Measurements from ENCODE around the gene ITPRIP. TPM values are rescaled to one million over a fixed set of nuclear protein-coding genes. Genes with fewer than 3 reads are reported as not detected.
A peak's percentile ranks its signal among the peaks of the same experiment; 100 is the strongest.

The ITPRIP gene
- total RNA-seq, 2 donors from 2014 or later: 4.7 to 7.9 TPM

GRCh38 chr10:104323760-104324201, 14.5 kb downstream of the ITPRIP start:
- 70 to 90% methylated on average over 2 to 4 of the region's 4 CpGs for whole genome bisulfite sequencing, 2 donors
- Histone ChIP-seq H3K27ac (no peak overlapping the region), H3K9me3 (no peaks in the 10 kb centered on the region), H3K27me3 (no peaks in the 10 kb centered on the region), H3K36me3 (replicated peaks in 1 of 2; ENCODE audit: insufficient read depth in 1 of 2, low read depth in 2 of 2) (no peaks in the 10 kb centered on the region), H3K4me1 (peaks cover 46% of the 10 kb centered on the region), H3K4me3 (no peak overlapping the region)
- DNase-seq (peak in 1 of 4 donors; percentile 7), ATAC-seq (no peak)
- intact Hi-C loops (cut with DNase I): no loop called here
- TF ChIP-seq POLR2A (IDR thresholded peaks at IDR 0.05): no peak
- no peak for TF ChIP-seq CTCF (IDR thresholded peaks at IDR 0.05)

DNA sequence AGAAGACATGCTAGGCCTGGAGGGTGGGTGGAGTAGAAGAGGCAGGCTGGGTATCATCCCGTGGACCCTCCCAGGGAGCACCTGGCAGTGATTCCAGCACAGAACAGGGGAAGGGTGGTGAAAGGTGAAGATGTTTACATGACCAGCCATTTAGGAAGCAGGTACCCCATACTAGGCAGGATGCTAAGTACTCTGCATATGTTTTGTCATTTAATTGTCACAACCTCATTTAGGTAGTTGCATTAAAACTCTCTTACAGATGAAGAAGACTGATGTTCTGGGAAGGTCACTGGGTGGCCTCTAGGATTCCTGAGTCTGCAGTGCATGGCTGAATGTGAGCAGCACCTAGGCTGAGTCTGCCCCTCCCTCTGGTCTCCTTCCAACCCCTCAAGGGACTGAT, 15.2 kb downstream of the ITPRIP start:
- H3K4me3 ChIP-seq: no peak overlapping the region
- H3K27ac ChIP-seq: no peak overlapping the region
- no peaks in the 10 kb centered on the region for H3K27me3 ChIP-seq
- H3K36me3 ChIP-seq (replicated peaks in 1 of 2; ENCODE audit: insufficient read depth in 1 of 2, low read depth in 2 of 2): no peaks in the 10 kb centered on the region
- no peak for DNase-seq
- 88 to 91% methylated on average over 1 of the region's 1 CpG for WGBS, 2 donors
- no peaks in the 10 kb centered on the region for H3K9me3 ChIP-seq
- H3K4me1 ChIP-seq: peaks cover 40% of the 10 kb centered on the region
- ATAC-seq: no peak
- no peak for TF ChIP-seq CTCF (IDR thresholded peaks at IDR 0.05)
- no peak for TF ChIP-seq POLR2A (IDR thresholded peaks at IDR 0.05)
- intact Hi-C loops (cut with DNase I): no loop called here

GRCh38 chr10:104322416-104322782, 15.9 kb downstream of the ITPRIP start:
- intact Hi-C loops (cut with DNase I): no loop called here
- Histone ChIP-seq H3K4me3 (no peak overlapping the region), H3K9me3 (no peaks in the 10 kb centered on the region), H3K27me3 (no peaks in the 10 kb centered on the region), H3K4me1 (peaks cover 33% of the 10 kb centered on the region), H3K27ac (no peak overlapping the region), H3K36me3 (replicated peaks in 1 of 2; ENCODE audit: insufficient read depth in 1 of 2, low read depth in 2 of 2) (no peaks in the 10 kb centered on the region)
- TF ChIP-seq CTCF (IDR thresholded peaks at IDR 0.05) (no peak), POLR2A (IDR thresholded peaks at IDR 0.05) (no peak)
- 40 to 62% methylated on average over 6 to 7 of the region's 7 CpGs for WGBS, 2 donors
- DNase-seq (peak in 1 of 4 donors; percentile 63), ATAC-seq (no peak)

GRCh38 chr10:104321725-104322415, 16.4 kb downstream of the ITPRIP start:
- DNase-seq: no peak
- Histone ChIP-seq H3K36me3 (replicated peaks in 1 of 2; ENCODE audit: insufficient read depth in 1 of 2, low read depth in 2 of 2) (no peaks in the 10 kb centered on the region), H3K4me3 (no peak overlapping the region), H3K27ac (no peak overlapping the region), H3K27me3 (no peaks in the 10 kb centered on the region), H3K9me3 (no peaks in the 10 kb centered on the region), H3K4me1 (peaks cover 28% of the 10 kb centered on the region)
- TF ChIP-seq CTCF (IDR thresholded peaks at IDR 0.05) (no peak), POLR2A (IDR thresholded peaks at IDR 0.05) (no peak)
- 76 to 80% methylated on average over 8 of the region's 8 CpGs for WGBS, 2 donors
- intact Hi-C loops (cut with DNase I): no loop called here
- ATAC-seq: no peak

GRCh38 chr10:104321226-104321625, 17.0 kb downstream of the ITPRIP start:
- Histone ChIP-seq H3K4me1 (peaks cover 26% of the 10 kb centered on the region), H3K27ac (no peak overlapping the region), H3K4me3 (no peak overlapping the region), H3K27me3 (no peaks in the 10 kb centered on the region), H3K9me3 (no peaks in the 10 kb centered on the region), H3K36me3 (replicated peaks in 1 of 2; ENCODE audit: insufficient read depth in 1 of 2, low read depth in 2 of 2) (no peaks in the 10 kb centered on the region)
- 74 to 82% methylated on average over 3 to 6 of the region's 6 CpGs for WGBS, 2 donors
- ATAC-seq (no peak), DNase-seq (no peak)
- TF ChIP-seq CTCF (IDR thresholded peaks at IDR 0.05) (no peak), POLR2A (IDR thresholded peaks at IDR 0.05) (no peak)
- intact Hi-C loops (cut with DNase I): no loop called here

Measured in body of pancreas (tissue), 4 donors.